ENCODE data around the gene PLA2G4A. TPM values are rescaled to one million over a fixed set of nuclear protein-coding genes. Genes with fewer than 3 reads are reported as not detected.

Gene PLA2G4A
- total and polyA plus RNA-seq, 12 donors = 4.2 to 53.1 (median 14.9) TPM

DNA sequence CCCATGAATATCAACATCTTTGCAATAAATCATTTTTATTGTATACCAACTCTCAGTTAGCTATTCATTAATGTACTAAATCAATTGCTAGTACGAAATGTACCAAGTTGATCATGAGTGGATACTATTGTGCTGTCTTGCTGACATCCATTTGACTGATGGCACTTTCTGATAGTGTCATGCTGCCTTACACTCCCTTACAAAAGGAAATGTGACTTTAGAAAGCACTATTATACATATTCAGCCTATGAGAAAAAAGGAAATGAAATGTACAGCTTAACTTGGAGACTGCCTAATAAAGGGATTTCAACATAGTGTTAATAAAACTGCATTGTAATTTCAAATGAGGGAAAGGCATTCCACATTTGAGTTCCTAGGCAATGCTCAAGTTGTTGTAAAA is 52.2 kb downstream of the PLA2G4A start:
- intact Hi-C loops (cut with DNase I) = no loop called here
- Histone ChIP-seq H3K27ac (peak overlapping the region in 1 of 5 donors; percentile 23), H3K4me1 (replicated peaks in 1 of 2) (peaks cover 0 to 9% of the 10 kb centered on the region in 2 donors), H3K27me3 (no peaks in the 10 kb centered on the region), H3K4me3 (no peak overlapping the region), H3K9me3 (replicated peaks in 1 of 3) (no peaks in the 10 kb centered on the region), H3K36me3 (replicated peaks in 1 of 2) (no peaks in the 10 kb centered on the region)
- no peak for TF ChIP-seq POLR2A (IDR thresholded peaks at IDR 0.05)
- TF ChIP-seq, protein P1, sequence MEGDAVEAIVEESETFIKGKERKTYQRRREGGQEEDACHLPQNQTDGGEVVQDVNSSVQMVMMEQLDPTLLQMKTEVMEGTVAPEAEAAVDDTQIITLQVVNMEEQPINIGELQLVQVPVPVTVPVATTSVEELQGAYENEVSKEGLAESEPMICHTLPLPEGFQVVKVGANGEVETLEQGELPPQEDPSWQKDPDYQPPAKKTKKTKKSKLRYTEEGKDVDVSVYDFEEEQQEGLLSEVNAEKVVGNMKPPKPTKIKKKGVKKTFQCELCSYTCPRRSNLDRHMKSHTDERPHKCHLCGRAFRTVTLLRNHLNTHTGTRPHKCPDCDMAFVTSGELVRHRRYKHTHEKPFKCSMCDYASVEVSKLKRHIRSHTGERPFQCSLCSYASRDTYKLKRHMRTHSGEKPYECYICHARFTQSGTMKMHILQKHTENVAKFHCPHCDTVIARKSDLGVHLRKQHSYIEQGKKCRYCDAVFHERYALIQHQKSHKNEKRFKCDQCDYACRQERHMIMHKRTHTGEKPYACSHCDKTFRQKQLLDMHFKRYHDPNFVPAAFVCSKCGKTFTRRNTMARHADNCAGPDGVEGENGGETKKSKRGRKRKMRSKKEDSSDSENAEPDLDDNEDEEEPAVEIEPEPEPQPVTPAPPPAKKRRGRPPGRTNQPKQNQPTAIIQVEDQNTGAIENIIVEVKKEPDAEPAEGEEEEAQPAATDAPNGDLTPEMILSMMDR (IDR thresholded peaks at IDR 0.05) = no peak
- DNase-seq = no peak
- 37 to 62% (median 55%) methylated on average over 1 of the region's 1 CpG for WGBS, 4 donors

DNA sequence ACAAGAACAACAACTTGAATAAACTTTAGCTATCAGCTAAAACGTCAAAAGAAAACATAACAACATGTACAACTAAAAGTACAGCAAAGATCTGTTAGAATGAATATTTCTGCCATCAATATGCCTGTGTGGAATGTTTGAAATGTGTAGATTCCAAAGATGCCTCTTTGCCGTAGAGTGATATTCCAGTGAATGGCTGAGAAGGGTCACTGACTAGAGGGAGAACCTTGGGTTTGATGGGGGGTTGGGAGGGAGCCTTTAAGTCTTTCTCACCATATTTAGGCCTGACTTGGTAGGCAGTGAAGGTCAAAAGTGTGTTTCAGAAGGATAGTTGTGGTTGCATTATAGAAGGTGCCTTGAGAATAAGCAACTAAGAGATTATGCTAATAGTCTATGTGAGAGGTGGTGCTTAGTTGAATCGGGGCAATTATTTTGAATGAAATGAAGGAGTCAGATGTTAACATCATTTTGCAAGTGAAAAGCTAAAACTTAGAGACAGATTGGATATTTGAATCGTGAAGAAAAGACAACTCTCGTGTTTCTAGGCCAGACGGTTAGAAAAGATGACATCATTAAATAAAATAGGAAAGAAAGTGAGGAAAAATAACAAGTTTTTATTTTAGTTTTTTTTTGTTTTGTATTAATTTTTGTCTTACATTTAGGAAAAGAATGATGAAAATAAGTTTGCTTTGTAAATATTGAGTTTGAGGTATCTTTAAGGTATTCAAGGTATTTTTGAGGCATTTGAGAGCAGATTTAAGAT is 53.8 kb downstream of the PLA2G4A start:
- Histone ChIP-seq H3K27ac (no peak overlapping the region), H3K4me1 (replicated peaks in 1 of 2) (peaks cover 0 to 9% of the 10 kb centered on the region in 2 donors), H3K9me3 (replicated peaks in 1 of 3) (no peaks in the 10 kb centered on the region), H3K27me3 (no peaks in the 10 kb centered on the region), H3K4me3 (no peak overlapping the region), H3K36me3 (replicated peaks in 1 of 2) (no peaks in the 10 kb centered on the region)
- WGBS, 4 donors = 55 to 68% (median 61%) methylated on average over 6 of the region's 6 CpGs
- TF ChIP-seq POLR2A (IDR thresholded peaks at IDR 0.05) = no peak
- TF ChIP-seq, protein P1 (IDR thresholded peaks at IDR 0.05) = no peak
- DNase-seq = no peak
- intact Hi-C loops (cut with DNase I) = no loop called here

DNA sequence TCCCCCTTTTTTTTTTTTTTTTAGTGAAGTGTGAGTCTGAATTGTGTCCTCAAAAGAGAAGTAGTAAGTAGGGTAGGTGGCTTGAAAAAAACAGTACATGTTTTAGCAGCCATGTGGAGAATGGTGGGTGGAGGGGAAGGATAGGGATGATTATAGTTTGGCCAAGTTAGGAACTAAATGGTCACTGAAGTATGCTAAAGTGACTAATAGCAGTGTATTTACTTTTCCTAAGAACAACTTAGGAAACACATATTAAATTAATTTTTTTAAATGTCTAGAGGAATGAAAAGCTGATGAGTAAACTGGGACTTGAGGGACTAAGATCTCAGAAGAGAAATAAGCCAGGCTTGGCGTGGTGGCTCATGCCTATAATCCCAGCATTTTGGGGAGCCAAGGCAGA is 55.5 kb downstream of the PLA2G4A start:
- H3K36me3 ChIP-seq (replicated peaks in 1 of 2) = no peaks in the 10 kb centered on the region
- no peak overlapping the region for H3K4me3 ChIP-seq
- intact Hi-C loops (cut with DNase I) = no loop called here
- H3K9me3 ChIP-seq (replicated peaks in 1 of 3) = no peaks in the 10 kb centered on the region
- TF ChIP-seq POLR2A (IDR thresholded peaks at IDR 0.05) = no peak
- TF ChIP-seq, protein P1 (IDR thresholded peaks at IDR 0.05) = no peak
- no peaks in the 10 kb centered on the region for H3K27me3 ChIP-seq
- H3K27ac ChIP-seq = no peak overlapping the region
- 64 to 76% (median 74%) methylated on average over 1 of the region's 1 CpG for WGBS, 4 donors
- peaks cover 0 to 9% of the 10 kb centered on the region in 2 donors for H3K4me1 ChIP-seq (replicated peaks in 1 of 2)
- DNase-seq = no peak

DNA sequence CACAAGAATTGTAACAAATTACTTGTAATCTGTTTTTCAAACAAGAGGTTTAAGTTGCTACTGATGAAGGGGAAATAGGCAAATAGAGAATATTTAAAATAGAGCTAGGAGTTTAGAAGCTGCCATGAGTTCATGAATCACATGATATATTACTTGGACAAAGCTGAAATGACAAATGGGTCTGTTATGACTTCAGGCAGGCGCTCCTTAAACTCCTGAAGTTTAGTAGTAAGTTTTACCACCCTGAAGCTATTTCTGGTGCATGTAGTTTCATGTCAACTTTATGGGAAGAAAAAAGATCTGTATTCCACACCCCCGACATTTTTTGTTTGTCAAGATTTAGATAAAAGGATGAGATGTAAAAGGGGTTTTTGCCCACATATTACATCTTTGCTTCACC is 58.5 kb downstream of the PLA2G4A start:
- Histone ChIP-seq H3K27ac (no peak overlapping the region), H3K27me3 (no peaks in the 10 kb centered on the region), H3K36me3 (replicated peaks in 1 of 2) (no peaks in the 10 kb centered on the region), H3K4me1 (replicated peaks in 1 of 2) (no peaks in the 10 kb centered on the region), H3K9me3 (replicated peaks in 1 of 3) (no peaks in the 10 kb centered on the region), H3K4me3 (no peak overlapping the region)
- intact Hi-C loops (cut with DNase I) = no loop called here
- no peak for TF ChIP-seq POLR2A (IDR thresholded peaks at IDR 0.05)
- TF ChIP-seq, protein P1 (IDR thresholded peaks at IDR 0.05) = no peak
- 44 to 60% (median 56%) methylated on average over 2 of the region's 2 CpGs for WGBS, 4 donors
- DNase-seq = no peak

All from adrenal gland (tissue), 12 donors.